Upper lobe of left lung (tissue), 4 donors: ENCODE measurements around the gene NHP2.
"Not testable (repeated sequence)": the region's sequence is repeated elsewhere in the genome, so short reads cannot be mapped to it uniquely, and the experiment has no call there.

Source experiments
- CTCF ChIP-seq, 6 experiments: fragments of 450-650 bp in 4 of 6; fragments of 200-600 bp in 2 of 6; sonication (generic) in 2 of 6; IDR thresholded peaks; one replicate each; pipeline ENCODE4 v1.5.1; 2016 to 2019; ENCODE audit warnings: antibody characterized with exemption in 6 of 6
- POLR2A ChIP-seq, 4 donors: fragments of 450-650 bp; IDR thresholded peaks; one replicate each; pipeline ENCODE4 v1.5.1; 2016 to 2017; ENCODE audit warnings: antibody characterized with exemption in 4 of 4, mild to moderate bottlenecking in 2 of 4
- POLR2AphosphoS5 ChIP-seq, 2 donors: sonication (generic); formaldehyde crosslinking; IDR thresholded peaks; one replicate each; pipeline ENCODE4 v1.5.1; 2017; ENCODE audit warnings: antibody characterized with exemption in 2 of 2

- TF ChIP-seq CTCF, POLR2A, POLR2AphosphoS5 (IDR thresholded peaks at IDR 0.05): not testable (repeated sequence)
Measured at GRCh38 chr5:178130234-178130575, 23.5 kb downstream of the NHP2 start.
